H9 (cell line): ENCODE results near the gene RPL36. TPM values are rescaled to one million over a fixed set of nuclear protein-coding genes. Genes with fewer than 3 reads are reported as not detected.

Source experiments
- DNase-seq: peaks from one replicate; pipeline ENCODE4 v3.0.0-alpha.2; 2017
- H2AFZ ChIP-seq: one replicate; pipeline ENCODE4 v1.6.1; 2013; ENCODE audit warnings: mild to moderate bottlenecking, low read length, control low read depth, moderate library complexity
- H2AK5ac ChIP-seq: 2 replicates; pipeline ENCODE4 v1.6.1; 2013; ENCODE audit warnings: low read length, control low read depth, mixed read lengths; ENCODE audit not compliant: insufficient read length
- H2BK120ac ChIP-seq: one replicate; pipeline ENCODE4 v1.6.1; 2013; ENCODE audit warnings: low read depth, mild to moderate bottlenecking, low read length, control low read depth, inconsistent platforms; ENCODE audit not compliant: poor library complexity, severe bottlenecking
- H2BK12ac ChIP-seq: 2 replicates; pipeline ENCODE4 v1.6.1; 2013; ENCODE audit warnings: low read length, control low read depth, mixed read lengths, low read depth; ENCODE audit not compliant: insufficient read length
- H2BK15ac ChIP-seq: 2 replicates; pipeline ENCODE4 v1.6.1; 2013; ENCODE audit warnings: low read depth, low read length, control low read depth
- H2BK20ac ChIP-seq: one replicate; pipeline ENCODE4 v1.6.1; 2013; ENCODE audit warnings: low read depth, mild to moderate bottlenecking, low read length, control low read depth, inconsistent platforms; ENCODE audit not compliant: poor library complexity, severe bottlenecking
- H2BK5ac ChIP-seq: 2 replicates; pipeline ENCODE4 v1.6.1; 2013; ENCODE audit warnings: low read length, control low read depth, mixed read lengths; ENCODE audit not compliant: insufficient read length
- H3K14ac ChIP-seq: 2 replicates; pipeline ENCODE4 v1.6.1; 2013; ENCODE audit warnings: low read length, control low read depth; ENCODE audit not compliant: insufficient read depth
- H3K18ac ChIP-seq: 2 replicates; pipeline ENCODE4 v1.6.1; 2013; ENCODE audit warnings: low read depth, mild to moderate bottlenecking, mixed read lengths, low read length, control low read depth; ENCODE audit not compliant: insufficient read length
- H3K23ac ChIP-seq: 2 replicates; pipeline ENCODE4 v1.6.1; 2013; ENCODE audit warnings: low read length, control low read depth, mixed read lengths, low read depth; ENCODE audit not compliant: insufficient read length
- H3K23me2 ChIP-seq: 2 replicates; pipeline ENCODE4 v1.6.1; 2013; ENCODE audit warnings: low read depth, mild to moderate bottlenecking, mixed read lengths, low read length, control low read depth; ENCODE audit not compliant: insufficient read length, poor library complexity, severe bottlenecking
- H3K27ac ChIP-seq: 2 replicates; pipeline ENCODE4 v1.5.1; 2013; ENCODE audit warnings: low read length, control low read depth, mixed read lengths, low read depth; ENCODE audit not compliant: insufficient read length
- H3K27me3 ChIP-seq: 2 replicates; pipeline ENCODE4 v1.6.1; 2013; ENCODE audit warnings: low read length, control low read depth, inconsistent platforms; ENCODE audit not compliant: insufficient read depth
- H3K4ac ChIP-seq: 2 replicates; pipeline ENCODE4 v1.6.1; 2013; ENCODE audit warnings: low read depth, mild to moderate bottlenecking, control low read depth, inconsistent platforms, low read length, moderate library complexity
- H3K4me1 ChIP-seq: 2 replicates; pipeline ENCODE4 v1.6.1; 2013; ENCODE audit warnings: low read length, control low read depth, inconsistent platforms; ENCODE audit not compliant: insufficient read depth
- H3K4me2 ChIP-seq: 2 replicates; pipeline ENCODE4 v1.6.1; 2013; ENCODE audit warnings: low read length, control low read depth, mixed read lengths; ENCODE audit not compliant: insufficient read length, insufficient read depth
- H3K56ac ChIP-seq: 2 replicates; pipeline ENCODE4 v1.6.1; 2013; ENCODE audit warnings: low read depth, mild to moderate bottlenecking, mixed read lengths, low read length, control low read depth; ENCODE audit not compliant: insufficient read length
- H3K79me1 ChIP-seq: 2 replicates; pipeline ENCODE4 v1.6.1; 2013; ENCODE audit warnings: low read depth, mild to moderate bottlenecking, moderate library complexity, low read length, control low read depth, inconsistent platforms; ENCODE audit not compliant: insufficient read depth, poor library complexity, severe bottlenecking
- H3K79me2 ChIP-seq: 2 replicates; pipeline ENCODE4 v1.6.1; 2013; ENCODE audit warnings: low read length, control low read depth, inconsistent platforms; ENCODE audit not compliant: insufficient read depth
- H3K9ac ChIP-seq: 2 replicates; pipeline ENCODE4 v1.6.1; 2013; ENCODE audit warnings: low read length, control low read depth, mixed read lengths; ENCODE audit not compliant: insufficient read length; ENCODE audit errors: extremely low read depth
- H3K9me3 ChIP-seq: one replicate; pipeline ENCODE4 v1.6.1; 2013; ENCODE audit warnings: low read depth, low read length, inconsistent platforms; ENCODE audit not compliant: control insufficient read depth
- H3T11ph ChIP-seq: one replicate; pipeline ENCODE4 v1.6.1; 2013; ENCODE audit warnings: mild to moderate bottlenecking, low read length, control low read depth, inconsistent platforms
- H4K20me1 ChIP-seq: one replicate; pipeline ENCODE4 v1.6.1; 2013; ENCODE audit not compliant: control insufficient read depth, insufficient read length, insufficient read depth
- H4K5ac ChIP-seq: 2 replicates; pipeline ENCODE4 v1.6.1; 2013; ENCODE audit warnings: low read depth, mild to moderate bottlenecking, mixed read lengths, low read length, control low read depth; ENCODE audit not compliant: insufficient read length
- H4K8ac ChIP-seq: replicated peaks from 2 replicates; pipeline ENCODE4 v1.6.1; 2013; ENCODE audit warnings: low read length, control low read depth, mixed read lengths, low read depth; ENCODE audit not compliant: insufficient read length
- H4K91ac ChIP-seq: 2 replicates; pipeline ENCODE4 v1.6.1; 2013; ENCODE audit warnings: low read depth, mild to moderate bottlenecking, moderate library complexity, mixed read lengths, low read length, control low read depth; ENCODE audit not compliant: insufficient read length
- H3K27ac Mint-ChIP-seq, 3 experiments: 2 replicates in 2 of 3; 3 replicates in 1 of 3; pipeline ENCODE4 v1.8.0; 2020 to 2021; ENCODE audit warnings: mixed read lengths in 3 of 3, mild to moderate bottlenecking in 1 of 3, moderate library complexity in 1 of 3
- H3K27me3 Mint-ChIP-seq: 2 replicates; pipeline ENCODE4 v1.8.0; 2021; ENCODE audit warnings: low read depth, mild to moderate bottlenecking, moderate library complexity, mixed read lengths
- H3K36me3 Mint-ChIP-seq, 3 experiments: 2 replicates in 2 of 3; 3 replicates in 1 of 3; pipeline ENCODE4 v1.8.0; 2020 to 2021; ENCODE audit warnings: low read depth in 3 of 3, mixed read lengths in 3 of 3; ENCODE audit not compliant: insufficient read depth in 1 of 3
- H3K4me1 Mint-ChIP-seq, 2 experiments: 2 replicates each; pipeline ENCODE4 v1.8.0; 2020; ENCODE audit warnings: mixed read lengths in 2 of 2
- H3K4me3 Mint-ChIP-seq, 2 experiments: 2 replicates in 1 of 2; 3 replicates in 1 of 2; pipeline ENCODE4 v1.8.0; 2020 to 2021; ENCODE audit warnings: mild to moderate bottlenecking in 2 of 2, mixed read lengths in 2 of 2, moderate library complexity in 1 of 2
- H3K9me3 Mint-ChIP-seq, 2 experiments: 2 replicates in 1 of 2; 3 replicates in 1 of 2; pipeline ENCODE4 v1.8.0; 2020; ENCODE audit warnings: mild to moderate bottlenecking in 2 of 2, mixed read lengths in 2 of 2, moderate library complexity in 1 of 2
- WGBS: extraction: QIAGEN DNeasy Blood & Tissue Kit; methylation state at CpG from one replicate; pipeline ENCODE4 v1.1.7; 2013; ENCODE audit warnings: missing lambda C conversion rate, low lambda C conversion rate, mixed read lengths; ENCODE audit not compliant: insufficient read length; ENCODE audit errors: extremely low coverage; 5-methylcytosine and 5-hydroxymethylcytosine counted together
- total RNA-seq: library from RNA; stranded (reverse); gene quantifications from 2 replicates; pipeline ENCODE4 v1.2.1, GENCODE V29; 2021
- TF ChIP-seq, protein P1 (sequence below): fragments of 200-600 bp; sonication (generic); conservative IDR thresholded peaks from 3 replicates; pipeline ENCODE4 v1.8.0; 2021; ENCODE audit warnings: antibody characterized with exemption, mild to moderate bottlenecking

The RPL36 gene
- total RNA-seq, 1 experiment from 2014 or later: 1,074 TPM

DNA sequence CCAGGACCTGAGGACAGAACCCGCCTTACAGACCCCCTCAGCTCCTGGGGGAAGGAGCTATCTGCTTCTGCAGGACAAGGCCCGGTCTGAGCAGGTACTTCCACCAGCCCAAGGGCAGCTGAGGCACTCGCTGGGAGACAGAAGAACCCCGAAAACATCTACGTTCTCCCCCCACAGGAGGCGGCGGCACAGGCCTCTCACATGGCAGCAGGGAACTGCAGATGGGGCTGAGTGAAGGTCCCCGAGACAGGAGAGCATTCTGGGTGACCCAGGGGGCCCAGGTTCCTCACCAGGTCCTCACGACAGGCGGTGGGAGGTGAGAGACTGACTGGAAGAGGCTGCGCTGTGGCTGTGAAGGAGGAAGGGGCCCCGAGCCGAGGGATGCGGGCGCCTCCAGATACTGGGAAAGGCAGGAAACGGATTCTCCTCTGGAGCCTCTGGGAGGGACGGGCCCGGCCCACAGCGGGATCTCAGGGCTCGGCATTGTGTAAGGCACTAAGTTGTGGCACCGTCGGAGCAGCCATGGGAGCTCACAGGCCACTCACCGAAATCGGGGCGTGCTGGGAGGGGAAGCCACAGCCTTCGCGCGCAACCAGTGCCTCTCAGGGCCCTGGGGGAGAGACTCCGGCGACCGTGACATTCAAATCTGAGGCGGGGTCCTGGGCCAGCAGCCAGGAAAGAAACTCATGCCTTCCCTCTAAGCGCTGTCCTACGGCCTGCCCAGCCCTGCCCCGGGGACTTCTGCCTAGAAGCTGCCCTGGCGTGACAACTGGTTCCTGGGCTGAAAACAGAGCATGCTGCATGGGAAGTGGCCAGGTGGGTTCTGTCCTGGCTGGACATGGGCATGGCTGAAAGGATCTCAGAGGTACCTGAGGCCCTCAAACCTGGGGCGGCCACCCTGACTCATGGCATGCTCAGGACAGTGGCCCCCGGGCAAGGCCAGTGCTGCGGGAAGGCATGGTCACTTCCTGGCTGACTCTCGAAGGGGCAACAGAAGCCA is 14.0 kb downstream of the RPL36 start:
- no peak overlapping the region for H3K23ac ChIP-seq
- H3K79me1 ChIP-seq: no peaks in the 10 kb centered on the region
- WGBS: no CpG with 5 or more reads among the region's 40 CpGs
- Mint-ChIP-seq H3K9me3 (peaks cover 3 to 12% of the 10 kb centered on the region in 2 experiments; a peak in 3 of 5 replicates), H3K36me3 (peaks cover 54 to 85% (median 70%) of the 10 kb centered on the region in 3 experiments), H3K4me1 (no peaks in the 10 kb centered on the region), H3K4me3 (no peak overlapping the region), H3K27ac (no peak overlapping the region), H3K27me3 (no peaks in the 10 kb centered on the region; the same call in 1 of the 2 replicates)
- H3K9ac ChIP-seq: no peak overlapping the region
- no peak overlapping the region for H2BK20ac ChIP-seq
- no peak overlapping the region for H3K4me2 ChIP-seq
- no peak for DNase-seq
- TF ChIP-seq, protein P1, sequence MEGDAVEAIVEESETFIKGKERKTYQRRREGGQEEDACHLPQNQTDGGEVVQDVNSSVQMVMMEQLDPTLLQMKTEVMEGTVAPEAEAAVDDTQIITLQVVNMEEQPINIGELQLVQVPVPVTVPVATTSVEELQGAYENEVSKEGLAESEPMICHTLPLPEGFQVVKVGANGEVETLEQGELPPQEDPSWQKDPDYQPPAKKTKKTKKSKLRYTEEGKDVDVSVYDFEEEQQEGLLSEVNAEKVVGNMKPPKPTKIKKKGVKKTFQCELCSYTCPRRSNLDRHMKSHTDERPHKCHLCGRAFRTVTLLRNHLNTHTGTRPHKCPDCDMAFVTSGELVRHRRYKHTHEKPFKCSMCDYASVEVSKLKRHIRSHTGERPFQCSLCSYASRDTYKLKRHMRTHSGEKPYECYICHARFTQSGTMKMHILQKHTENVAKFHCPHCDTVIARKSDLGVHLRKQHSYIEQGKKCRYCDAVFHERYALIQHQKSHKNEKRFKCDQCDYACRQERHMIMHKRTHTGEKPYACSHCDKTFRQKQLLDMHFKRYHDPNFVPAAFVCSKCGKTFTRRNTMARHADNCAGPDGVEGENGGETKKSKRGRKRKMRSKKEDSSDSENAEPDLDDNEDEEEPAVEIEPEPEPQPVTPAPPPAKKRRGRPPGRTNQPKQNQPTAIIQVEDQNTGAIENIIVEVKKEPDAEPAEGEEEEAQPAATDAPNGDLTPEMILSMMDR: no peak
- H3K23me2 ChIP-seq: no peaks in the 10 kb centered on the region
- H2AK5ac ChIP-seq: no peak overlapping the region
- no peaks in the 10 kb centered on the region for H3K27me3 ChIP-seq
- H2BK12ac ChIP-seq: no peak overlapping the region
- H2BK120ac ChIP-seq: no peak overlapping the region
- no peak overlapping the region for H2AFZ ChIP-seq
- H3K4ac ChIP-seq: no peak overlapping the region
- no peak overlapping the region for H4K8ac ChIP-seq
- no peak overlapping the region for H2BK5ac ChIP-seq
- no peak overlapping the region for H3K14ac ChIP-seq
- H4K5ac ChIP-seq: no peak overlapping the region
- no peaks in the 10 kb centered on the region for H4K20me1 ChIP-seq
- no peak overlapping the region for H4K91ac ChIP-seq
- H3K9me3 ChIP-seq: no peaks in the 10 kb centered on the region
- no peaks in the 10 kb centered on the region for H3K79me2 ChIP-seq
- H3K27ac ChIP-seq: no peak overlapping the region
- H3K56ac ChIP-seq: no peak overlapping the region
- H3K4me1 ChIP-seq: no peaks in the 10 kb centered on the region
- no peak overlapping the region for H3T11ph ChIP-seq
- no peak overlapping the region for H2BK15ac ChIP-seq
- H3K18ac ChIP-seq: no peak overlapping the region
